Natural killer cell (primary cell): ENCODE results near the gene ARSK. TPM values are rescaled to one million over a fixed set of nuclear protein-coding genes. Genes with fewer than 3 reads are reported as not detected.
"Not testable (repeated sequence)": the region's sequence is repeated elsewhere in the genome, so short reads cannot be mapped to it uniquely, and the experiment has no call there.

ENCODE experiments used
- ATAC-seq, 3 donors: fragments of 150-1000 bp in 2 of 3; fragments of 200-7000 bp in 1 of 3; cut with Tn5 transposase; 1 replicate in 1 of 3; 2 replicates in 2 of 3; pipeline ENCODE4 v1.10.0; 2021; ENCODE audit warnings: mild to moderate bottlenecking in 2 of 3, moderate library complexity in 2 of 3
- DNase-seq, 2 donors: peaks; one replicate each; pipeline versions ENCODE4 v3.0.0 to v3.0.0-alpha.2; 2013 to 2021; ENCODE audit warnings: mixed read lengths in 1 of 2
- H3K27ac ChIP-seq: one replicate; pipeline ENCODE4 v1.5.1; 2013; ENCODE audit warnings: mild to moderate bottlenecking, low read length
- H3K27me3 ChIP-seq: one replicate; pipeline ENCODE4 v1.6.1; 2013; ENCODE audit warnings: low read length; ENCODE audit not compliant: control insufficient read depth, insufficient read depth
- H3K36me3 ChIP-seq: one replicate; pipeline ENCODE4 v1.6.1; 2013; ENCODE audit warnings: low read length; ENCODE audit not compliant: control insufficient read depth, insufficient read depth
- H3K4me1 ChIP-seq: one replicate; pipeline ENCODE4 v1.6.1; 2013; ENCODE audit warnings: low read length; ENCODE audit not compliant: control insufficient read depth, insufficient read depth
- H3K4me3 ChIP-seq: one replicate; pipeline ENCODE4 v1.5.1; 2013; ENCODE audit warnings: low read length
- H3K9me3 ChIP-seq: one replicate; pipeline ENCODE4 v1.6.1; 2013; ENCODE audit warnings: low read length; ENCODE audit not compliant: control insufficient read depth, insufficient read depth
- H3K27ac Mint-ChIP-seq, 2 donors: one replicate each; pipeline ENCODE4 v1.8.0; 2022; ENCODE audit warnings: mild to moderate bottlenecking in 2 of 2, mixed read lengths in 2 of 2, moderate library complexity in 1 of 2
- H3K27me3 Mint-ChIP-seq, 2 donors: one replicate each; pipeline ENCODE4 v1.8.0; 2022; ENCODE audit warnings: low read depth in 2 of 2, mixed read lengths in 2 of 2
- H3K36me3 Mint-ChIP-seq: one replicate; pipeline ENCODE4 v1.8.0; 2022; ENCODE audit warnings: mixed read lengths
- H3K4me1 Mint-ChIP-seq, 2 donors: one replicate each; pipeline ENCODE4 v1.8.0; 2022; ENCODE audit warnings: mixed read lengths in 2 of 2
- H3K4me3 Mint-ChIP-seq: one replicate; pipeline ENCODE4 v1.8.0; 2022; ENCODE audit warnings: mild to moderate bottlenecking, moderate library complexity, mixed read lengths
- H3K9me3 Mint-ChIP-seq, 2 donors: one replicate each; pipeline ENCODE4 v1.8.0; 2022; ENCODE audit warnings: mixed read lengths in 2 of 2
- WGBS: methylation state at CpG from one replicate; pipeline ENCODE4 v1.1.7; 2013; ENCODE audit warnings: missing lambda C conversion rate; ENCODE audit not compliant: insufficient coverage; 5-methylcytosine and 5-hydroxymethylcytosine counted together
- intact Hi-C: fragments of 100-400 bp; cut with micrococcal nuclease; formaldehyde crosslinking; loops from one replicate; pipeline ENCODE4 v1.14.2; 2022
- total RNA-seq, 4 donors: library from RNA; stranded (reverse); fragments of 120-200 nt in 1 of 4; gene quantifications; one replicate each; pipeline versions ENCODE4 v1.2.3 to v1.2.4, GENCODE V29; 2013 to 2022
- TF ChIP-seq, protein P1 (sequence below): fragments of 200-600 bp; IDR thresholded peaks from one replicate; pipeline ENCODE4 v1.8.0; 2022; ENCODE audit warnings: antibody characterized with exemption

ARSK gene
- total RNA-seq, 3 donors from 2014 or later (not counting 1 experiment from before 2014, with no cell fraction given) = 2.8 to 5.8 (median 3.5) TPM

DNA sequence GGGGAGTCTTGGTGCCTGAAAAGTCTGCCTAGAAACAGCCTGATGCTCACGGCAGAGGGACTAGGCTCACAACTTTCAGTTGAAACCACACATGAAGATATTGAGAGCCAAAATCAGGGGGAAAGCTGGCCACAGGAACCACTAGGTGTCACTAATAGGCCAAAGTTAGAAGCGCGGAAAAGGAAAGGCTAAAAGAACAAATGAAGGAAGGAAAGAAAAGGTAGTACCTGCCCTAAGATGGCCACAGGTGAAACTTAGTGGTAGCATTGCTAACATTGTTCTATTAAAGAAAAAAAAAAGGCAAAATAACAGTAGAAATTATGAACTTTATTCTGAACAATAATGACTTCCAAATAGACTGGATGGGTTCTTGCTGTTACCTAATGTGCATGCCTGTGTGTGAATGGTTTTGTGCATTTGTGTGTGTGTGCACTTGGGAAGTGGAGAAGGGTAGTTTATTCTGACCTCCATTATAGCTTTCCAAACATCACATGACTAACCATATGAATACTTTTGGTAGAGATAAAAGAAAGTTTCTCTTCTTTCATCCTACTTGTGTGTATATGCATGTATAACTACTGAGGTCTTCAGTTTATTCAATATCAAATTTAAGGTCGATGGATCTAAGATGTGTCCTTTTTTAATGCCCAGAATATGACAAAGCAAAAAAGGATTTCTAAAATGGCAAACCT, 89.6 kb downstream of the ARSK start:
- ATAC-seq (no peak), DNase-seq (peak in 1 of 2 donors; percentile 76)
- TF ChIP-seq, protein P1, sequence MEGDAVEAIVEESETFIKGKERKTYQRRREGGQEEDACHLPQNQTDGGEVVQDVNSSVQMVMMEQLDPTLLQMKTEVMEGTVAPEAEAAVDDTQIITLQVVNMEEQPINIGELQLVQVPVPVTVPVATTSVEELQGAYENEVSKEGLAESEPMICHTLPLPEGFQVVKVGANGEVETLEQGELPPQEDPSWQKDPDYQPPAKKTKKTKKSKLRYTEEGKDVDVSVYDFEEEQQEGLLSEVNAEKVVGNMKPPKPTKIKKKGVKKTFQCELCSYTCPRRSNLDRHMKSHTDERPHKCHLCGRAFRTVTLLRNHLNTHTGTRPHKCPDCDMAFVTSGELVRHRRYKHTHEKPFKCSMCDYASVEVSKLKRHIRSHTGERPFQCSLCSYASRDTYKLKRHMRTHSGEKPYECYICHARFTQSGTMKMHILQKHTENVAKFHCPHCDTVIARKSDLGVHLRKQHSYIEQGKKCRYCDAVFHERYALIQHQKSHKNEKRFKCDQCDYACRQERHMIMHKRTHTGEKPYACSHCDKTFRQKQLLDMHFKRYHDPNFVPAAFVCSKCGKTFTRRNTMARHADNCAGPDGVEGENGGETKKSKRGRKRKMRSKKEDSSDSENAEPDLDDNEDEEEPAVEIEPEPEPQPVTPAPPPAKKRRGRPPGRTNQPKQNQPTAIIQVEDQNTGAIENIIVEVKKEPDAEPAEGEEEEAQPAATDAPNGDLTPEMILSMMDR = peak; percentile 2
- intact Hi-C loops = loop anchor here (5.0 kb wide), 4 partner anchors 178 to 1293 kb away; partner anchors contain the start of genes ELL2, GLRX and LNPEP
- WGBS = 20% methylated on average over 4 of the region's 4 CpGs
- Histone ChIP-seq H3K27me3 (no peaks in the 10 kb centered on the region), H3K36me3 (no peaks in the 10 kb centered on the region), H3K9me3 (no peaks in the 10 kb centered on the region), H3K4me3 (no peak overlapping the region), H3K27ac (peak overlapping the region; percentile 22), H3K4me1 (peaks cover 15% of the 10 kb centered on the region)
- peak overlapping the region; percentile 37 to 79 for H3K27ac Mint-ChIP-seq
- H3K9me3 Mint-ChIP-seq = no peaks in the 10 kb centered on the region
- no peaks in the 10 kb centered on the region for H3K36me3 Mint-ChIP-seq
- peak overlapping the region; percentile 7 for H3K4me3 Mint-ChIP-seq
- peaks cover 8 to 16% of the 10 kb centered on the region in 2 donors for H3K4me1 Mint-ChIP-seq
- no peaks in the 10 kb centered on the region for H3K27me3 Mint-ChIP-seq

DNA sequence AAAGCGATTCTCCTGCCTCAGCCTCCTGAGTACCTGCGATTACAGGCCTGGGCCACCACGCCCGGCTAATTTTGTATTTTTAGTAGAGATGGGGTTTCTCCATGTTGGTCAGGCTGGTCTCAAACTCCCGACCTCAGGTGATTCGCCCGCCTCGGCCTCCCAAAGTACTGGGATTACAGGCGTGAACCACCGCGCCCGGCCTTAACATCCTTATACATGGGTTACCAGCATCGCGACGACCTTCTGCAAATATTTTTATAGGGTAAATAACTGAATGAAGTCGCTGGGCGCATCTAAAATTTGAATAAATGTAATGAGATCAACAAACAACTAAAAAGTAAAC, 91.3 kb downstream of the ARSK start:
- not testable (repeated sequence) for H3K9me3 ChIP-seq, H3K27me3 ChIP-seq, H3K36me3 Mint-ChIP-seq, H3K36me3 ChIP-seq, H3K9me3 Mint-ChIP-seq, DNase-seq, ATAC-seq, H3K27me3 Mint-ChIP-seq
- Mint-ChIP-seq H3K4me1 (peaks cover 8 to 16% of the 10 kb centered on the region in 2 donors), H3K27ac (peak overlapping the region; percentile 85 to 95), H3K4me3 (peak overlapping the region; percentile 83)
- WGBS = 95% methylated on average over 14 of the region's 17 CpGs
- Histone ChIP-seq H3K4me3 (peak overlapping the region; percentile 25), H3K27ac (peak overlapping the region; percentile 91), H3K4me1 (peaks cover 15% of the 10 kb centered on the region)
- intact Hi-C loops = loop anchor here (1.0 to 5.0 kb wide), 4 partner anchors 85 to 1291 kb away; partner anchors contain the start of genes ARSK, GLRX, LNPEP and RHOBTB3

DNA sequence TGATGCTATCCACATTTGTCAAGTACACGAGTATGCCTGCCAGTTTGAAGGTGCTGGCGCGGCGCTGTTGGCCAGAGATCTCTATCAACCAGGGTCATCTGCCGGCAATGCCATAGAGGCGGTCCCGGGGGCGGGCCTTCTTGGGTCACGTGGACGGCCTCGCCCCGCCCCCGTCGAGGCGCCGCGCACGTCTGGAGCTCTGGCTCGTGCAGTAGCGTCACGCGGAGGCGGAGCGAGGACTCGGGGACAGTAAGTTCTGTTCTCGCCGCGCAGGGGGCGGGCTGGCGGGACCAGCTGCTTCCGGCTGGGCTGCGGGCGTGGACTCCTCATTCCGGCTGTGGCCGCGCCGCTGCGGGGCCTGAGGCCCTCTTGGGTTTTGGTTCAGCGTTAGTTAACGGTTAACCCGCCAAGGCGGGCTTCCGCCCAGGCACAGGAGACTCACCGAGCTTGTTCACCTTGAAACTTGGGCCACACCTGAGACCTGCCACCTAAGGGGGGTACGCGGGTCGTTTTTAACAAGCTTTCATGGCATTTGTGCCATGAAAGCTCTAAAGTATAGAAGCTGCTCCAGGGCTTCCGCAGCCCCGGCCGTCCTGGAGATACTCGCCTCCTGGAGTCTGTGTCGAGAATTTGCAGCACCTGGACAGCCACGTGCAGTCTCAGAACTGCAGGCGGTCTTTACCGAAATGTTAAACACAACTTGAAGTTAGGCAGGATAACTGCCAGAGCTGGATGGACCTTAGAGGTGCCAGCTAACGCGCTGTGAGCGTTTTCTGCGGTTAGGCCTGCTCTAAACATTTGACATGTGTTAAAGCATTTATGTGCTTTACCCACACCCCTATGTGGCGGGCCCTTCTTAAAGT, 91.9 kb downstream of the ARSK start, which contains the start of gene RFESD:
Gene RFESD, plus strand, starts transcription at position 209 of the 863 bp plus-strand sequence. CDS start 5,495 bp downstream, outside the sequence.
- Mint-ChIP-seq H3K4me3 (peak within 1 kb of the TSS; percentile 83), H3K4me1 (peaks cover 8 to 16% of the 10 kb centered on the region in 2 donors), H3K9me3 (no peaks in the 10 kb centered on the region), H3K27me3 (no peaks in the 10 kb centered on the region), H3K36me3 (no peaks in the 10 kb centered on the region), H3K27ac (peak within 1 kb of the TSS; percentile 85 to 95)
- Histone ChIP-seq H3K27me3 (no peaks in the 10 kb centered on the region), H3K9me3 (no peaks in the 10 kb centered on the region), H3K4me3 (peak within 1 kb of the TSS; percentile 76), H3K4me1 (peaks cover 15% of the 10 kb centered on the region), H3K36me3 (no peaks in the 10 kb centered on the region), H3K27ac (peak within 1 kb of the TSS; percentile 91)
- DNase-seq (peak; percentile 96 to 98), ATAC-seq (peak; percentile 95 to 99 (median 96))
- under 1% methylated on average over 60 of the region's 60 CpGs for WGBS
- TF ChIP-seq, protein P1 = no peak
- intact Hi-C loops = loop anchor here (1.0 to 5.0 kb wide), 4 partner anchors 84 to 1291 kb away; partner anchors contain the start of genes ARSK, GLRX, LNPEP and RHOBTB3
